Measurements from ENCODE around the gene HCN2. TPM values are rescaled to one million over a fixed set of nuclear protein-coding genes. Genes with fewer than 3 reads are reported as not detected.

Gene HCN2
- total and polyA plus RNA-seq, 9 of the 15 experiments (the other 6 are each of a cell fraction or from before 2014, with no cell fraction given) = 0.29 to 4.2 (median 0.82) TPM; not detected in 2

GRCh38 chr19:650121-650520 lies 60.4 kb downstream of the HCN2 start:
- no peak for FAIRE-seq
- Histone ChIP-seq H3K9me1 (ENCODE audit: control insufficient read depth, insufficient read depth, low read length) (no peaks in the 10 kb centered on the region), H4K20me1 (replicated peaks; ENCODE audit: control insufficient read depth, insufficient read depth, low read length) (peaks cover 8% of the 10 kb centered on the region), H3K4me2 (ENCODE audit: insufficient read depth, low read length) (no peak overlapping the region), H3K9me3 (replicated peaks; ENCODE audit: control insufficient read depth, insufficient read depth, low read depth, low read length) (no peaks in the 10 kb centered on the region), H3K27me3 (ENCODE audit: control insufficient read depth in 2 of 2, insufficient read depth in 2 of 2, low read length in 2 of 2) (no peaks in the 10 kb centered on the region), H2AFZ (ENCODE audit: low read depth, low read length) (no peak overlapping the region), H3K9ac (ENCODE audit: insufficient read depth in 1 of 2, low read depth in 2 of 2, low read length in 2 of 2) (no peak overlapping the region), H3K4me3 (no peak overlapping the region), H3K4me1 (replicated peaks in 1 of 2; ENCODE audit: control insufficient read depth in 2 of 2, insufficient read depth in 2 of 2, low read length in 2 of 2) (peaks cover 0 to 30% of the 10 kb centered on the region in 2 experiments; a peak in 2 of 5 replicates), H3K36me3 (ENCODE audit: control insufficient read depth, insufficient read depth, low read length) (peaks cover 84% of the 10 kb centered on the region; the same call in 2 of the 3 replicates), H3K27ac (ENCODE audit: extremely low read depth, low read depth, low read length) (no peak overlapping the region), H3K79me2 (ENCODE audit: control insufficient read depth, insufficient read depth, low read length) (peaks cover 29% of the 10 kb centered on the region)
- BruUV-seq (replicated peaks) = no TSS peak
- no peak for ATAC-seq
- CTCF ChIA-PET (ENCODE audit: low intra/inter-chr PET ratio) = no interaction called here
- intact Hi-C loops (cut with micrococcal nuclease) = no loop called here
- 0 out of 2 replicates have a peak, but pooled peaks have one; percentile 17 for TF ChIP-seq ZBTB33 (CRISPR knock-in tag; IDR thresholded peaks at IDR 0.05)
- peak; percentile 34; the same call in 1 of the 2 replicates for TF ChIP-seq POLR2G (IDR thresholded peaks at IDR 0.05; ENCODE audit: low read depth, low read length)
- no peak for TF ChIP-seq SMARCC2 (IDR thresholded peaks at IDR 0.05; ENCODE audit: low read depth)
- TF ChIP-seq ZNF583 (CRISPR knock-in tag; IDR thresholded peaks at IDR 0.05) = no peak
- TF ChIP-seq MAZ (CRISPR knock-in tag; conservative IDR thresholded peaks at IDR 0.05 in 1 of 2, IDR thresholded peaks at IDR 0.05 in 1 of 2) = no peak
- no peak for TF ChIP-seq PYGO2 (tag; IDR thresholded peaks at IDR 0.05)
- TF ChIP-seq RBM34 (IDR thresholded peaks at IDR 0.05; ENCODE audit: borderline replicate concordance, insufficient read depth, low read length) = no peak
- TF ChIP-seq ZNF717 (CRISPR knock-in tag; IDR thresholded peaks at IDR 0.05) = no peak
- TF ChIP-seq RAD51 (IDR thresholded peaks at IDR 0.05; ENCODE audit: borderline replicate concordance, low read depth) = no peak
- no peak for DNase-seq (ENCODE audit: extremely low read depth in 1 of 4, low spot score in 3 of 4)
- WGBS (ENCODE audit: insufficient coverage, low coverage, missing lambda C conversion rate) = 97% methylated on average over 6 of the region's 11 CpGs
- POLR2A ChIA-PET = interaction anchor here (0.7 kb wide), 1 partner anchor 9 kb away, joined by 3 read pairs; no protein-coding TSS in a partner anchor
- in situ Hi-C loops (cut with MboI) = no loop called here
